Dermis blood vessel endothelial cell (primary cell): Measurements from ENCODE around the gene HYOU1. TPM values are rescaled to one million over a fixed set of nuclear protein-coding genes. Genes with fewer than 3 reads are reported as not detected.
"Not testable (repeated sequence)": the region's sequence is repeated elsewhere in the genome, so short reads cannot be mapped to it uniquely, and the experiment has no call there.

Source experiments
- DNase-seq: peaks from one replicate; pipeline ENCODE4 v3.0.0; 2010
- total RNA-seq: library from RNA; depleted of rRNA; stranded (reverse); fragments of >200 nt; gene quantifications from 2 replicates; pipeline ENCODE4 v1.2.3, GENCODE V29; 2014

The HYOU1 gene
- total RNA-seq, 1 donor from 2014 or later: 194 TPM

- no peak for DNase-seq
These were observed 30.1 kb upstream of the HYOU1 start for GRCh38 chr11:119087123-119087522.

GRCh38 chr11:119085437-119085847 lies 28.4 kb upstream of the HYOU1 start:
- no peak for DNase-seq

GRCh38 chr11:119084663-119085436 lies 27.8 kb upstream of the HYOU1 start, which contains the start of gene HMBS:
Gene HMBS, plus strand, starts transcription at chr11:119084881. Its CDS starts 153 bp downstream, at chr11:119085034.
- DNase-seq: peak; percentile 95

GRCh38 chr11:119081682-119082260 lies 24.8 kb upstream of the HYOU1 start:
- DNase-seq: no peak

GRCh38 chr11:119078675-119079420 lies 21.8 kb upstream of the HYOU1 start:
- DNase-seq: no peak

- no peak for DNase-seq
These were observed 20.8 kb upstream of the HYOU1 start for GRCh38 chr11:119077839-119078238.

GRCh38 chr11:119067371-119068222 lies 10.6 kb upstream of the HYOU1 start, which contains the start of gene VPS11:
Gene VPS11, plus strand, starts transcription at chr11:119067818. Its CDS starts 6 bp downstream, at chr11:119067824.
- peak; percentile 97 for DNase-seq

- DNase-seq: peak; percentile 61
These were observed 8.4 kb upstream of the HYOU1 start for GRCh38 chr11:119065369-119065768.

- DNase-seq: peak; percentile 20
These were observed 5.8 kb upstream of the HYOU1 start for GRCh38 chr11:119062779-119063178.

- DNase-seq: no peak
These were observed 4.3 kb upstream of the HYOU1 start for GRCh38 chr11:119061256-119061655.

GRCh38 chr11:119059128-119059527 lies 2.1 kb upstream of the HYOU1 start:
- DNase-seq: not testable (repeated sequence)

GRCh38 chr11:119056421-119056999 lies 495 bp downstream of the HYOU1 start:
- DNase-seq: peak; percentile 31

- DNase-seq: peak; percentile 58
These were observed 1.1 kb downstream of the HYOU1 start for GRCh38 chr11:119055901-119056300.

- DNase-seq: no peak
These were observed 2.6 kb downstream of the HYOU1 start for GRCh38 chr11:119054418-119054817.

- no peak for DNase-seq
These were observed 4.7 kb downstream of the HYOU1 start for GRCh38 chr11:119052163-119052814.

GRCh38 chr11:119051440-119052162 lies 5.4 kb downstream of the HYOU1 start:
- no peak for DNase-seq

GRCh38 chr11:119049081-119049480 lies 7.9 kb downstream of the HYOU1 start:
- no peak for DNase-seq

- DNase-seq: no peak
These were observed 8.4 kb downstream of the HYOU1 start for GRCh38 chr11:119048644-119049043.

- no peak for DNase-seq
These were observed 9.8 kb downstream of the HYOU1 start for GRCh38 chr11:119047205-119047604.

GRCh38 chr11:119046489-119046888 lies 10.5 kb downstream of the HYOU1 start:
- no peak for DNase-seq

GRCh38 chr11:119044708-119045107 lies 12.3 kb downstream of the HYOU1 start:
- DNase-seq: no peak
